AG10803 (cell line): Measurements from ENCODE around the gene DLX3.

Source experiments
- DNase-seq: peaks from one replicate; pipeline ENCODE4 v3.0.0; 2010; ENCODE audit warnings: low read depth
- H3K4me3 ChIP-seq: 2 replicates; pipeline ENCODE4 v1.5.1; 2011; ENCODE audit warnings: mild to moderate bottlenecking, low read length, control low read depth
- CTCF ChIP-seq: conservative IDR thresholded peaks from 2 replicates; pipeline ENCODE4 v1.5.1; 2011; ENCODE audit warnings: mild to moderate bottlenecking, low read length, control low read depth, inconsistent platforms

Gene DLX3

GRCh38 chr17:49964303-49964768 is 30.7 kb downstream of the DLX3 start:
- DNase-seq = no peak
- TF ChIP-seq CTCF = no peak
- H3K4me3 ChIP-seq = no peak overlapping the region

GRCh38 chr17:49963626-49964302 is 31.3 kb downstream of the DLX3 start:
- DNase-seq = no peak
- no peak overlapping the region for H3K4me3 ChIP-seq
- TF ChIP-seq CTCF = no peak

- no peak for TF ChIP-seq CTCF
- no peak for DNase-seq
- no peak overlapping the region for H3K4me3 ChIP-seq
These were observed 31.8 kb downstream of the DLX3 start for GRCh38 chr17:49963309-49963625.

GRCh38 chr17:49962599-49963308 is 32.3 kb downstream of the DLX3 start:
- no peak for DNase-seq
- no peak overlapping the region for H3K4me3 ChIP-seq
- no peak for TF ChIP-seq CTCF

GRCh38 chr17:49959183-49959935 is 35.7 kb downstream of the DLX3 start:
- TF ChIP-seq CTCF = no peak
- H3K4me3 ChIP-seq = no peak overlapping the region
- no peak for DNase-seq

- H3K4me3 ChIP-seq = no peak overlapping the region
- DNase-seq = no peak
- no peak for TF ChIP-seq CTCF
These were observed 36.3 kb downstream of the DLX3 start for GRCh38 chr17:49958723-49959122.
